Urinary bladder (tissue), 4 donors: ENCODE data around the gene MBOAT1. TPM values are rescaled to one million over a fixed set of nuclear protein-coding genes. Genes with fewer than 3 reads are reported as not detected.

Experiments used
- DNase-seq: peaks from one replicate; pipeline ENCODE4 v3.0.0-alpha.2; 2015; ENCODE audit errors: extremely low spot score
- H3K27ac ChIP-seq: one replicate; pipeline ENCODE4 v1.5.1; 2013; ENCODE audit warnings: low read depth, mild to moderate bottlenecking, moderate library complexity
- H3K36me3 ChIP-seq: one replicate; pipeline ENCODE4 v1.6.1; 2013; ENCODE audit warnings: mild to moderate bottlenecking, moderate library complexity; ENCODE audit not compliant: insufficient read depth
- H3K4me1 ChIP-seq: one replicate; pipeline ENCODE4 v1.6.1; 2013; ENCODE audit warnings: mild to moderate bottlenecking, moderate library complexity; ENCODE audit not compliant: insufficient read depth
- H3K4me3 ChIP-seq: one replicate; pipeline ENCODE4 v1.5.1; 2013; ENCODE audit warnings: low read depth, low read length
- WGBS: extraction: QIAGEN DNeasy Blood & Tissue Kit; methylation state at CpG from one replicate; pipeline ENCODE4 v1.1.7; 2013; 5-methylcytosine and 5-hydroxymethylcytosine counted together
- polyA plus RNA-seq: library from polyadenylated mRNA; stranded (reverse); fragments of 200-250 nt; gene quantifications from one replicate; pipeline ENCODE4 v1.2.3, GENCODE V29; 2013
- total RNA-seq: library from RNA; depleted of rRNA; stranded (reverse); fragments of >200 nt; gene quantifications from one replicate; pipeline ENCODE4 v1.2.3, GENCODE V29; 2014
- donor health status: healthy with polysubstance abuse.
- donor health status: healthy.

Gene MBOAT1
- total and polyA plus RNA-seq, 2 donors: 9.2 to 30.3 TPM

- 9% methylated on average over 1 of the region's 1 CpG for WGBS
- DNase-seq: peak; percentile 18
Measured at GRCh38 chr6:20092071-20092566, 120.2 kb downstream of the MBOAT1 start.

GRCh38 chr6:20086992-20087391 is 125.3 kb downstream of the MBOAT1 start:
- Histone ChIP-seq H3K36me3 (no peaks in the 10 kb centered on the region), H3K27ac (no peak overlapping the region), H3K4me1 (no peaks in the 10 kb centered on the region), H3K4me3 (no peak overlapping the region)
- no peak for DNase-seq

More at GRCh38 chr6:20092071-20092566, 120.2 kb downstream of the MBOAT1 start:
- Histone ChIP-seq H3K36me3 (no peaks in the 10 kb centered on the region), H3K4me1 (no peaks in the 10 kb centered on the region), H3K27ac (no peak overlapping the region), H3K4me3 (no peak overlapping the region)

GRCh38 chr6:20085817-20086216 is 126.5 kb downstream of the MBOAT1 start:
- Histone ChIP-seq H3K36me3 (no peaks in the 10 kb centered on the region), H3K27ac (no peak overlapping the region), H3K4me1 (no peaks in the 10 kb centered on the region), H3K4me3 (no peak overlapping the region)
- DNase-seq: no peak
- 93% methylated on average over 2 of the region's 2 CpGs for WGBS

- Histone ChIP-seq H3K36me3 (no peaks in the 10 kb centered on the region), H3K4me3 (no peak overlapping the region), H3K27ac (no peak overlapping the region), H3K4me1 (no peaks in the 10 kb centered on the region)
- no peak for DNase-seq
Measured at GRCh38 chr6:20084411-20084810, 127.9 kb downstream of the MBOAT1 start.

- WGBS: 95% methylated on average over 6 of the region's 6 CpGs
- no peak overlapping the region for H3K4me3 ChIP-seq
- H3K27ac ChIP-seq: no peak overlapping the region
- no peaks in the 10 kb centered on the region for H3K4me1 ChIP-seq
- H3K36me3 ChIP-seq: no peaks in the 10 kb centered on the region
- no peak for DNase-seq
Measured at GRCh38 chr6:20071998-20072397, 140.3 kb downstream of the MBOAT1 start.

GRCh38 chr6:20070047-20070446 is 142.2 kb downstream of the MBOAT1 start:
- Histone ChIP-seq H3K4me3 (no peak overlapping the region), H3K36me3 (no peaks in the 10 kb centered on the region), H3K27ac (no peak overlapping the region), H3K4me1 (no peaks in the 10 kb centered on the region)
- WGBS: 92% methylated on average over 3 of the region's 3 CpGs
- DNase-seq: no peak

DNA sequence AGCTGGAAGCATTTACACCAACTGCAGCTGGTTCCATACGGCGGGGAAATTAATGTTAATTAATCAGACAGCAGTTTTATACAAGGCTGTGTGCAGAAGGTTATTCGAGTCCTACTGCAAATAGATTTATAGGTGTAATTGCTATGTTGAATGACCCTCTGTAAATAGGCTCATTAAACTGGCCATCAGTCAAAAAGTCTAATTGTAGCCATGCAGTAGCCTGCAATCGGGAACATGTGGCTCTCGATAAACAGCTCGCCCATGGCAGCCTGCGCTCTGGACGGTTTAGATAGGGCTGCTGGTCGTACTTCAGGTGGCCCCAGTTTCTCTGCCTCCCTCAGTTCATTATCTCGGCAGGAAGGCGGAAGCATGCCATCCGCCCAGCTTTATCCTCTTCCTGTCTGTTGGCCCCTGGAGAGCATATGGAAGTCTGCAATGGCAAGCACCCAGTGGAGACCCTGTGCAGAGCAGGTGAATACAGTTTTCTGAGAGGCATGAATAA is 143.2 kb downstream of the MBOAT1 start:
- Histone ChIP-seq H3K36me3 (no peaks in the 10 kb centered on the region), H3K4me3 (no peak overlapping the region), H3K4me1 (no peaks in the 10 kb centered on the region), H3K27ac (no peak overlapping the region)
- DNase-seq: no peak
- WGBS: 70% methylated on average over 12 of the region's 12 CpGs

DNA sequence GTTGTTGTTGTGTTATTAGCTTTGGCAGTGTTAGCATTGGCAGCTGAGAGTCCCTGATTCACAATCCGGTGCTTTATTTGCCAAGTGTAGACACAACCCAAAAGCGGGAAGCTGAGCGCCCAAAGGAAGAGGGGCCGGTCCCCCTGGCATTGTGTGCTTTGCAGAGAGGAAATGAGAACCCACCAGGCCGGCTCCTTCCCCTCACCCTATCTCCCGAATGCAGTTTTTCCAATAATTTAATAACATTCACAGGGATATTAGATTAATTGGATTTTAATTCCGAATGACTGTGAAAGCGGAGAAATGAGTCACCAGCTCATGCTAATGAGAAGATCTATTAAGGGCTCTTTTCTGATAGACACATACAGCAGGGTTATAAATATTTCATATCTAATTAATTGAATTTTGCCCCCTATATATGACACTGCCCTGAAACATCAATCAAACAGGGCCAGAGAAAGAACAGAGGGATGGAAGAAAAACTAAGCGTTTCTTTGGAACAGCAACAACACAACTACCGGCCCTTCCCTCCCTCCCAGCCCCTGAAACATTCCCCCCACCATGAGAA is 143.8 kb downstream of the MBOAT1 start:
- DNase-seq: no peak
- 75% methylated on average over 10 of the region's 10 CpGs for WGBS
- H3K36me3 ChIP-seq: no peaks in the 10 kb centered on the region
- H3K27ac ChIP-seq: no peak overlapping the region
- no peaks in the 10 kb centered on the region for H3K4me1 ChIP-seq
- no peak overlapping the region for H3K4me3 ChIP-seq

- no peak overlapping the region for H3K4me3 ChIP-seq
- no peaks in the 10 kb centered on the region for H3K4me1 ChIP-seq
- WGBS: 83% methylated on average over 5 of the region's 5 CpGs
- no peak for DNase-seq
- H3K36me3 ChIP-seq: no peaks in the 10 kb centered on the region
- H3K27ac ChIP-seq: no peak overlapping the region
Measured at GRCh38 chr6:20061952-20062351, 150.3 kb downstream of the MBOAT1 start.

DNA sequence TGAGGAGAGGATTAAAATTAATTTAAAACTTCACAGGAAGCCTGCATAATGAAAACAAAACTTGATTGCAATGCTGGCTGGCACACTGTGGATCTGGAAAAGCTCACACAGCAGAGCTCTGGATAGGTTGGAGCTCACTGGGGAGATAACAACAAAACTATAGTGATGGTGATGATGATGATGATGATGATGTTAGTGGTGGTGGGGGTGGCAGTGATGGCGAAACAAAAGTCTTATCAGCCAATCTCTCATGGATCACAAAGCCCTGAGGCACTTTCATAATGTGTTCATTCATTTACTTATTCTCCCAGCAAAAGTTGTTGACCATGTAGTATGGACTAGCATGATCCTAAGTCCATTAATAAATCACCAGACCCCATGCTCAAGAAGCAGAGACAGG is 152.0 kb downstream of the MBOAT1 start:
- no peaks in the 10 kb centered on the region for H3K36me3 ChIP-seq
- no peak overlapping the region for H3K27ac ChIP-seq
- H3K4me1 ChIP-seq: no peaks in the 10 kb centered on the region
- WGBS: 81% methylated on average over 1 of the region's 1 CpG
- no peak for DNase-seq
- no peak overlapping the region for H3K4me3 ChIP-seq

- Histone ChIP-seq H3K36me3 (no peaks in the 10 kb centered on the region), H3K27ac (no peak overlapping the region), H3K4me3 (no peak overlapping the region), H3K4me1 (no peaks in the 10 kb centered on the region)
- 67% methylated on average over 3 of the region's 3 CpGs for WGBS
- no peak for DNase-seq
Measured at GRCh38 chr6:20058912-20059311, 153.4 kb downstream of the MBOAT1 start.

DNA sequence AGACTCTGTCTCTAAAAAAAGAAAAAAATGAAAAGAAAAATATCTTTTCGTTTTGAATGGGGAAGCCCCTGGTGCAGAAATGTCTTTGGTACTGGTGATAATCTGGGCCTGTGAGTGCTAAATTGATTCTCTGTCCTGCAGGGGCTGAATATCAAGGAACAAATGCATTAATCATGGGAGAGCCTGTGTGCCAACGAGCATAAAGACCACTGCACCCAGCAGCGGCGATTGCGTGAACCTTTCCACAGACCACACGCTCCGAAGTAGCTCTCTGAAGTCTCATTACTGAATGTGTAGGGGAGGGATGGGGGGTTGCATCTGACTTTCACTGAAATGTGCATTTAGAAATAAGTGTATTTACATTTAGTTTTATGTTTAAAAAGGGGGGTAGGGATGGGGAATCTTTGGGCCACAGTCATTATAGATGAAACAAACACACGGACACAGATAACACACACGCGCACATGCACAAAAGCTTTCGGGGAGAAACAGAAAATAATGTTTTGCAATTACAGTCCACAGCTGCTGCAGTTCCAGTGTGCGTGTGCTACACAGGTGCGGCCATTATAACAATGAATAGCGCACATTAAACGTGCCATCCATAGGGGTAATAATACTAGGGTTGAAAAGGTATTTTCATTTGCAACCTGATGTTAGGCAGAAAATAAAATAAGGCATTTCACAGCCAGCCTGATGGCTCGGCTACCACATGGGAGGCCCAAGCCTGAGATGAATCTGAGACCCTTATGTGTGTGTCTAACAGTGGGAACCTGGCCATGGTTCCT is 154.0 kb downstream of the MBOAT1 start:
- Histone ChIP-seq H3K36me3 (no peaks in the 10 kb centered on the region), H3K4me1 (no peaks in the 10 kb centered on the region), H3K4me3 (no peak overlapping the region), H3K27ac (no peak overlapping the region)
- no peak for DNase-seq
- 83% methylated on average over 16 of the region's 16 CpGs for WGBS

DNA sequence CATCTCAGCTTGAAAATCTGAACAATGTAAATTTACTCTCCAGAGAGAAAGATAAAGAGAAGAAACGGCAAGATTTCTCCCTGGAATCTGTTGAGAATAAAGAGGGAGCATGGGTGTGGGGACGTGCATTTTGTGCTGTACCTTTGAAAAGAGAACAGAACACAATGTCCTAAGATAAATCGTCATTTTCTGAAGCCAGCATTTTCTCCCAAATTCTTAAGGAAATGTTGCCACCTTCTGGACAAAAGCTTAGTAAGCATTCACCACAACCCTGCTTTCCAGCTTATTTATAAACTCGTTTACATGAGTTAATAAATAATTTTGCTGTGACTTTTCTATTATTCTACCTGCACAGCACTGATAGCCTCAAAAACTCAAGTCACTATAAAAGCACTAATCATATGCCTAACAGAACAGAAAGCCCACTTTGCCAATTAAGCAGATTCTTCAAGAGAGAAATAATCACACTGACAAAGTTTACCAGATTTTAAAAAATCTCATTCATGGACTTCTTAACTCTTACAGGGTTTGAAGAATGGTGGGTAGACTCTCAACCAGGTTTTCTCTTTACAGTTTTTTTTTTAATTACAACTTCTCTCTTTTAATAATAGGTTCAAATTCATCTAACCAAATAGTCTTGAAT is 155.8 kb downstream of the MBOAT1 start:
- WGBS: 10% methylated on average over 4 of the region's 4 CpGs
- Histone ChIP-seq H3K4me3 (no peak overlapping the region), H3K36me3 (no peaks in the 10 kb centered on the region), H3K27ac (no peak overlapping the region), H3K4me1 (no peaks in the 10 kb centered on the region)
- peak; percentile 31 for DNase-seq

DNA sequence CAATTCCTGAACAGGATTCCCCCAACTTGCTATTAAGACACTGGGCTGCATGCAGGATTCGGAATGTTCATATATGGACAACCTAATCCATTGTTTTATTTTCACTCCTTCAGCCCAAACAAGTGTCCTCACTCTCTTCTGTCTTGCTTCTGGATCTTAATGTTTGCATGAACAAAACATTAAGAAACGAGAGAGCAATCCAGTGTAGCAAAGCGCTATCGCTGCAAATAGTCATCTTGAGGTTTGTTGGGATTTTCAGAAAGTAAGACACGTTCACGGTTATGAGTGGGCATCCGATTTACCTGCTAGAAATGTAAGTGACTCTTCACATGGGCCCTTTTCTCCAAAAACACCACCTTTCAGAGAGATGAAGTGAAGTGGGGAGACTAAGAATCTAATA is 156.4 kb downstream of the MBOAT1 start:
- Histone ChIP-seq H3K27ac (no peak overlapping the region), H3K4me3 (no peak overlapping the region), H3K36me3 (no peaks in the 10 kb centered on the region), H3K4me1 (no peaks in the 10 kb centered on the region)
- 87% methylated on average over 7 of the region's 7 CpGs for WGBS
- DNase-seq: no peak
